Amniotic epithelial cell (primary cell): ENCODE measurements around the gene CC2D1A.

Experiments used
- DNase-seq: peaks from one replicate; pipeline ENCODE4 v3.0.0-alpha.2; 2010; ENCODE audit warnings: low read depth

Gene CC2D1A

GRCh38 chr19:13937479-13938300 is 31.7 kb downstream of the CC2D1A start:
- peak; percentile 12 for DNase-seq

GRCh38 chr19:13938301-13939064 is 32.5 kb downstream of the CC2D1A start, which contains the start of gene PODNL1:
PODNL1 (minus strand) TSS chr19:13938417; CDS start chr19:13938181, 236 bp downstream.
- peak; percentile 77 for DNase-seq

GRCh38 chr19:13942023-13942684 is 36.2 kb downstream of the CC2D1A start:
- no peak for DNase-seq

- DNase-seq = no peak
These were observed 40.4 kb downstream of the CC2D1A start for GRCh38 chr19:13946414-13946813.

GRCh38 chr19:13951043-13951442 is 45.0 kb downstream of the CC2D1A start:
- no peak for DNase-seq

GRCh38 chr19:13951799-13952153 is 45.8 kb downstream of the CC2D1A start:
- DNase-seq = no peak

GRCh38 chr19:13952154-13952930 is 46.3 kb downstream of the CC2D1A start, which contains the start of gene DCAF15:
DCAF15 (plus strand) TSS chr19:13952509; CDS start chr19:13952513, 4 bp downstream.
- DNase-seq = peak; percentile 99

GRCh38 chr19:13952931-13953531 is 47.0 kb downstream of the CC2D1A start:
- no peak for DNase-seq

- no peak for DNase-seq
These were observed 48.2 kb downstream of the CC2D1A start for GRCh38 chr19:13954185-13954584.

- no peak for DNase-seq
These were observed 49.8 kb downstream of the CC2D1A start for GRCh38 chr19:13955662-13956364.

- DNase-seq = no peak
These were observed 50.4 kb downstream of the CC2D1A start for GRCh38 chr19:13956365-13956744.

- DNase-seq = no peak
These were observed 51.0 kb downstream of the CC2D1A start for GRCh38 chr19:13957051-13957450.

- DNase-seq = no peak
These were observed 52.0 kb downstream of the CC2D1A start for GRCh38 chr19:13958043-13958442.

- DNase-seq = no peak
These were observed 53.4 kb downstream of the CC2D1A start for GRCh38 chr19:13959141-13959961.

GRCh38 chr19:13959962-13960862 is 54.2 kb downstream of the CC2D1A start:
- DNase-seq = no peak

GRCh38 chr19:13960863-13961784 is 55.1 kb downstream of the CC2D1A start:
- DNase-seq = no peak

GRCh38 chr19:13961826-13962698 is 56.1 kb downstream of the CC2D1A start:
- no peak for DNase-seq
